HUES64 (cell line): Measurements from ENCODE around the gene TLR3.

Experiments used
- H3K27ac ChIP-seq: 2 replicates; pipeline ENCODE4 v1.7.0; 2013; ENCODE audit warnings: low read depth, low read length, inconsistent platforms
- H3K27me3 ChIP-seq: 2 replicates; pipeline ENCODE4 v1.6.1; 2013; ENCODE audit warnings: mild to moderate bottlenecking, low read length; ENCODE audit not compliant: insufficient read depth
- H3K36me3 ChIP-seq: 2 replicates; pipeline ENCODE4 v1.6.1; 2013; ENCODE audit warnings: mild to moderate bottlenecking, low read length; ENCODE audit not compliant: insufficient read depth
- H3K4me1 ChIP-seq: 2 replicates; pipeline ENCODE4 v1.6.1; 2013; ENCODE audit warnings: mild to moderate bottlenecking, low read length, moderate library complexity; ENCODE audit not compliant: insufficient read depth
- H3K4me3 ChIP-seq: 2 replicates; pipeline ENCODE4 v1.5.1; 2013; ENCODE audit warnings: mild to moderate bottlenecking, low read length, moderate library complexity
- H3K9ac ChIP-seq: 2 replicates; pipeline ENCODE4 v1.6.1; 2013; ENCODE audit warnings: mild to moderate bottlenecking, low read depth, low read length
- H3K9me3 ChIP-seq: 2 replicates; pipeline ENCODE4 v1.6.1; 2013; ENCODE audit warnings: low read depth, low read length; ENCODE audit not compliant: insufficient read depth
- WGBS: fragments of 150-250, 120-280 bp; methylation state at CpG from one replicate; pipeline ENCODE4 v1.1.7; 2013; ENCODE audit warnings: missing lambda C conversion rate; 5-methylcytosine and 5-hydroxymethylcytosine counted together

TLR3 gene

GRCh38 chr4:186108391-186108790 is 39.4 kb downstream of the TLR3 start:
- H3K27ac ChIP-seq, result no peak overlapping the region
- H3K9ac ChIP-seq, result no peak overlapping the region
- peaks cover 31% of the 10 kb centered on the region for H3K27me3 ChIP-seq
- H3K4me3 ChIP-seq, result no peak overlapping the region
- peaks cover 12% of the 10 kb centered on the region for H3K4me1 ChIP-seq
- 70% methylated on average over 3 of the region's 3 CpGs for WGBS
- H3K9me3 ChIP-seq, result no peaks in the 10 kb centered on the region
- no peaks in the 10 kb centered on the region for H3K36me3 ChIP-seq

- Histone ChIP-seq H3K36me3 (no peaks in the 10 kb centered on the region), H3K9me3 (no peaks in the 10 kb centered on the region), H3K4me3 (no peak overlapping the region), H3K27ac (no peak overlapping the region), H3K9ac (no peak overlapping the region), H3K4me1 (peaks cover 12% of the 10 kb centered on the region), H3K27me3 (peaks cover 22% of the 10 kb centered on the region)
- WGBS, result 95% methylated on average over 4 of the region's 4 CpGs
Observed at GRCh38 chr4:186109245-186109644, 40.3 kb downstream of the TLR3 start.

- WGBS, result 100% methylated on average over 2 of the region's 2 CpGs
- Histone ChIP-seq H3K4me1 (peaks cover 8% of the 10 kb centered on the region), H3K9me3 (no peaks in the 10 kb centered on the region), H3K27ac (no peak overlapping the region), H3K27me3 (peaks cover 2% of the 10 kb centered on the region; the same call in 1 of the 2 replicates), H3K4me3 (no peak overlapping the region), H3K9ac (no peak overlapping the region), H3K36me3 (no peaks in the 10 kb centered on the region)
Observed at GRCh38 chr4:186116697-186117096, 47.7 kb downstream of the TLR3 start.

- no peak overlapping the region for H3K4me3 ChIP-seq
- H3K9me3 ChIP-seq, result no peaks in the 10 kb centered on the region
- H3K4me1 ChIP-seq, result peaks cover 8% of the 10 kb centered on the region
- H3K27me3 ChIP-seq, result peaks cover 2% of the 10 kb centered on the region; the same call in 1 of the 2 replicates
- no peak overlapping the region for H3K27ac ChIP-seq
- H3K9ac ChIP-seq, result no peak overlapping the region
- WGBS, result 67% methylated on average over 7 of the region's 7 CpGs
- no peaks in the 10 kb centered on the region for H3K36me3 ChIP-seq
Observed at GRCh38 chr4:186118582-186118981, 49.6 kb downstream of the TLR3 start.

GRCh38 chr4:186121057-186121456 is 52.1 kb downstream of the TLR3 start:
- no peaks in the 10 kb centered on the region for H3K9me3 ChIP-seq
- peaks cover 8% of the 10 kb centered on the region for H3K4me1 ChIP-seq
- WGBS, result 100% methylated on average over 2 of the region's 2 CpGs
- no peak overlapping the region for H3K9ac ChIP-seq
- no peak overlapping the region for H3K27ac ChIP-seq
- H3K36me3 ChIP-seq, result no peaks in the 10 kb centered on the region
- H3K4me3 ChIP-seq, result no peak overlapping the region
- H3K27me3 ChIP-seq, result peaks cover 2% of the 10 kb centered on the region; the same call in 1 of the 2 replicates

GRCh38 chr4:186128842-186129241 is 59.9 kb downstream of the TLR3 start:
- H3K9me3 ChIP-seq, result no peaks in the 10 kb centered on the region
- no peak overlapping the region for H3K4me3 ChIP-seq
- peaks cover 20% of the 10 kb centered on the region; the same call in 1 of the 2 replicates for H3K4me1 ChIP-seq
- no peak overlapping the region for H3K9ac ChIP-seq
- H3K36me3 ChIP-seq, result no peaks in the 10 kb centered on the region
- no peak overlapping the region for H3K27ac ChIP-seq
- H3K27me3 ChIP-seq, result no peaks in the 10 kb centered on the region
- WGBS, result 93% methylated on average over 2 of the region's 3 CpGs

- peaks cover 20% of the 10 kb centered on the region; the same call in 1 of the 2 replicates for H3K4me1 ChIP-seq
- no peak overlapping the region for H3K9ac ChIP-seq
- H3K27ac ChIP-seq, result no peak overlapping the region
- 90% methylated on average over 2 of the region's 2 CpGs for WGBS
- H3K36me3 ChIP-seq, result no peaks in the 10 kb centered on the region
- H3K4me3 ChIP-seq, result no peak overlapping the region
- H3K27me3 ChIP-seq, result no peaks in the 10 kb centered on the region
- H3K9me3 ChIP-seq, result no peaks in the 10 kb centered on the region
Observed at GRCh38 chr4:186131935-186132334, 63.0 kb downstream of the TLR3 start.

- Histone ChIP-seq H3K27me3 (no peaks in the 10 kb centered on the region), H3K36me3 (no peaks in the 10 kb centered on the region), H3K4me1 (peaks cover 20% of the 10 kb centered on the region; the same call in 1 of the 2 replicates), H3K9ac (no peak overlapping the region), H3K27ac (0 out of 2 replicates have a peak overlapping the region, but pooled peaks have one; percentile 2), H3K4me3 (no peak overlapping the region), H3K9me3 (no peaks in the 10 kb centered on the region)
- WGBS, result 13% methylated on average over 3 of the region's 4 CpGs
Observed at GRCh38 chr4:186132577-186133242, 63.8 kb downstream of the TLR3 start.

GRCh38 chr4:186134257-186134656 is 65.3 kb downstream of the TLR3 start:
- Histone ChIP-seq H3K9ac (no peak overlapping the region), H3K27ac (no peak overlapping the region), H3K9me3 (no peaks in the 10 kb centered on the region), H3K4me3 (no peak overlapping the region), H3K36me3 (no peaks in the 10 kb centered on the region), H3K4me1 (peaks cover 20% of the 10 kb centered on the region; the same call in 1 of the 2 replicates), H3K27me3 (no peaks in the 10 kb centered on the region)
- WGBS, result 89% methylated on average over 3 of the region's 3 CpGs

- no peaks in the 10 kb centered on the region for H3K9me3 ChIP-seq
- no peak overlapping the region for H3K4me3 ChIP-seq
- H3K4me1 ChIP-seq, result peaks cover 20% of the 10 kb centered on the region; the same call in 1 of the 2 replicates
- no peak overlapping the region for H3K27ac ChIP-seq
- WGBS, result 94% methylated on average over 11 of the region's 11 CpGs
- H3K27me3 ChIP-seq, result no peaks in the 10 kb centered on the region
- no peaks in the 10 kb centered on the region for H3K36me3 ChIP-seq
- H3K9ac ChIP-seq, result no peak overlapping the region
Observed at GRCh38 chr4:186134861-186135260, 65.9 kb downstream of the TLR3 start.

GRCh38 chr4:186137196-186137794 is 68.3 kb downstream of the TLR3 start:
- Histone ChIP-seq H3K36me3 (no peaks in the 10 kb centered on the region), H3K27ac (no peak overlapping the region), H3K9ac (no peak overlapping the region), H3K4me3 (no peak overlapping the region), H3K9me3 (no peaks in the 10 kb centered on the region), H3K4me1 (peaks cover 10% of the 10 kb centered on the region; the same call in 1 of the 2 replicates), H3K27me3 (no peaks in the 10 kb centered on the region)
- WGBS, result 89% methylated on average over 6 of the region's 6 CpGs
